Suppressor macrophage (primary cell): ENCODE results near the gene BCL7C.

Experiments
- DNase-seq, 4 experiments: peaks; one replicate each; pipeline ENCODE4 v3.0.0-alpha.2; 2020 to 2022

BCL7C gene

DNA sequence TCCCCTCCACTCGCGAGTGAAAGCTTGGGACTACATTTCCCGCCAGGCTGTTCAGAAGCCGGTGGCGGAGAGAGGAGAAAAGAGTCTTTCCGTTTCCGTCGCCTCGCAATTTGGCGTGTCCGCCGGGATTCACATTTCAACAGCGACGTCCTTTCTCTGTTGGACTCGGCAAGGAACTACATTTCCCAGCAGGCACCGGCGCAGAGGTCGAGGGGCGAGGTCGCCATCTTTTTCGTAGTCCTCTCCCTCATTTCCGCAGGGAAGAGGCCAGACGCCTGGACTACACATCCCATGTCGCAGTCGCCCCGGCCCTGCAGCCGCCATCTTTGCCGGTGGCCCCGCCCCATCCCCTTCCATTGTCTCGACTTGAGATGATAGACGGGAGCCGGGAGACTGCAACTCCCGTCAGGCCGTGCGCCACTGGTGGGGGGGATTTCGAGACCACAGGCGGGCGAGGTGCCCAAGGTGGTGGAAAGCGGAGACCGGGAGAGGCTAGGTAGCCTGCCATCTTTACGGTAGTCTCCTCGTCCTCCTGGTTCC is 28.6 kb upstream of the BCL7C start:
- DNase-seq = peak; percentile 99 to 100 (median 99)

DNA sequence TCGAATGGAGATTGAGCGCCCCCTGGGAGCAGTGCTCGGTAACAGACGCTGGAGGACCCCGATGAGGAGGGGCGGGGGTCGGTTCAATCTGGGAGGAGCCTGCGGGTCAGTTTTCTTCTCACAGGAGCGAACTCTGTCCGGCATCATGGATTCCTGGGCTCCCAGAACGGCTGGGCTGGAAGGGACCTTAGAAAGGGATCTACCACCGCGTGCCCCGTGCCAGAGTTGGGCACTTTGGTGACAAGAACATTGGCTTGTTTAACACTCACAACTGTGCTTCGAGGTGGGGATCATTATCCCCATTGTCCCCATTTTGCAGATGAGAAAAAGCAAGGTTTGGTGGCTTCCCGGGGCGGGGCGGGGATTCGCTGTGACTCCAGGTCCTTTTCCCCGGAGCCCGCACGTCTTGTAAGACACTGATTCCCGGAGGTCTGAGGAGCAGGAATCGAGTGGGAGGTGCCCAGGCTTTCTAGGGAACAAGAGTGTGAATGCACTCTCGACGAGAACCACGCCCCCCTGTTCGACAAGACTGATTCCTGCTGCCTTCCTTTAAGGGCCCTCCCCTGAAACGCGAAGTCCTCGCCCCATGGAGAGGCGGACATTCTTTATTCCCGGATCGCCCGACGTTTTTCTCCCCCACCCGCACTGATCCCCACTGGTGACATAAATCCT is 28.0 kb upstream of the BCL7C start:
- DNase-seq = peak; percentile 89 to 92 (median 91)

GRCh38 chr16:30921459-30921747 is 27.5 kb upstream of the BCL7C start:
- no peak for DNase-seq

DNA sequence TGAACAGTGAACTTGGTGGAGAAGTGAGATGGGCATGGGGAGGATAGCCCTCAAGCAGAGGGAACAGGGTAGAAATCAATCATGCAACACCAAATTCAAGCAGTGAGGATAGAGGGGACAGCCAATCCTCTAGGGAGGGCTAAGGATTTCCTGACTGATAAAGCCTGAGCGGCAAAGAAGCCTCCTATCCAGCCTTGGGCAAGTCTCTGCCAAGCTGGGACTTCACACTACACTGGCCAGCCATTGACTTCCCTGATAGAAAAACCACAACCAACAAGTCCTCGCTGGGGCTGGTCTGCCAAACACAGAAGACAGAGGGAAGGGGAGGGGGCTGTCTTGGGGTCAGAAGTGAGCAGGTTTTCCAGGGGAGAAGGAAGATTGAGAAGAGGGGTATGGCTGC is 27.0 kb upstream of the BCL7C start:
- no peak for DNase-seq

DNA sequence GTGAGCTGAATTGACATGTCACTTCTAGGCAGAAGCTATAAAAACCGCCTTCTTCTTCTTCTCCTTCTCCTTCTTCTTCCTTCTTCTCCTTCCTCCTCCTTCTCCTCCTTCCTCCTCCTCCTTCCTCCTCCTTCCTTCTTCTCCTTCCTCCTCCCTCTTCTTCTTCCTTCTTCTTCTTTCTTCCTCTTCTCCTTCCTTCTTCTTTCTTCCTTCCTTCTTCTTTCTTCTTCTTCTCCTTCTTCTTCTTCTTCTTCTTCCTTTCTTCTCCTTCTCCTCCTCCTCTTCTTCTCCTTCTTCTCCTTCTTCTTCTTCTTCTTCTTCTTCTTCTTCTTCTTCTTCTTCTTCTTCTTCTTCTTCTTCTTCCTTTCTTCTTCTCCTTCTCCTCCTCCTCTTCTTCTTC is 24.7 kb upstream of the BCL7C start:
- DNase-seq = no peak

DNA sequence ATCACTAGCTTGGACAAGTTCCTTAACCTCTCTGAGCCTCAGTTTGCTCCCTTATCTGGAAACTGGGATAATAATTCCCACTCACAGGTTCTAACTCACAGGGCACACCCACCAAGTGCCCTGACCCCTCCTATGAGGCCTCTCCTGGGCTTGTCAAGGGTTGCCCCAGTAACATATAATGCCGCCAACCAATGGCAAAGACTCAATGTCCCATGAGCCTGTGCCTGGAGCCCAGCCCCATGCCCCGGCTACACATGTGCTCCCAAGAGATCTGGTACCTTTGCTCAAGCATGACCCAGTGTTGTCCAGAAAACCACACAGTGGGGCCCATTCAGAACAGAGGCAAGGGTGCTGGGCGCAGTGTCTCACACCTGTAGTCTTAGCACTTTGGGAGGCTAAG is 21.0 kb upstream of the BCL7C start:
- DNase-seq = no peak

- DNase-seq = no peak
Observed at GRCh38 chr16:30912794-30913412, 19.0 kb upstream of the BCL7C start.

- no peak for DNase-seq
Observed at GRCh38 chr16:30910427-30911029, 16.7 kb upstream of the BCL7C start.

DNA sequence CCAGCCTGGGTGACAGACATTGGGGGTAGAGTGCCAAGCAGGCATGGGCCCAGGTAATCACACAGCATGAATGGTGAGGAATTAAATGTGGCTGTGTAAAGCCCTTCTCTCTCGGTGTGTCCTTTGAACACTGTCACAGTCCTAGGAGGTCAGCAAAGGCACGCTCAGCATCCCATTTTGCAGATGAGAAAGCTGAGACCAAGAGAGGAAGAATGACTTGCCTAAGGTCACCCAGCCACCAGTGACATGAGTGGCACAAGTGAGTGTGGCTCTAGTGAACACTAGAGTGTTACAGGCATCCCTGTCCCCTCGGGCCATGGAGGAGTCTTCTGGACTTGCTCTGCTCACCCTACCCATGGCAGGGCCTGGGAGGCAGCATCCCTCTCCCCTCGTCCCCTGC is 13.2 kb upstream of the BCL7C start:
- no peak for DNase-seq

DNA sequence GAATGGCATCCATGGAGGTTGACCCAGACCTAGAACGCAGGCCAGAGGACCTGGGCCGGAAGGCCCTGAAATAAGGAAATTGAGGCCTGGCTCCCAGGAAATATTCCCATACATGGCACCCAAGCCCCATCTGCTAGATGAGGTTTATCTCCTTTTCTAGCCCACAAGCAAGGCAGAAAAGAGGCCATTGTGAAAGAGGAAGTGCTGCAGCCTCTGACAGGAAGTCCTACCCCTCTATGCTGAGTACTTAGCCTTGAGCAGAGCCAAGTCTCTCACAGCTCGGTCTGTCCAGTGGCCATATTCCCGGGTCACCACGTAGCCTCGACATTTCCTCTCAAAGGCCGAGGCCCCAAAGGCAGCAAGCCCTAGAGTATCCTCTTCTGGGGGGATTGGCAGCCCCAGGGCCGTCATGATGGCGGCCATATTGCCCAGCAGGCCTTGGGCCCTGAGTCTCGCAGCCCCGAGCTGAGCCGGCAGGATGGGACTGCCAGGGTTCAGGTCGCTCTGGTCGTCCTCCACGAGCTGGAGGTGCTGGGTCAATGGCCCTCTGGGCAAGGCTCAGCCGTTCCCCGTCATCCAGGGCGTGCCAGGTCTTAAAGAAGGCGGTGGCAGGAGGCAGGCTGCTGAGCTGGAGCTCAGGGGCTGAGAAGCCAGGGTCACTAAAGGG is 10.4 kb upstream of the BCL7C start:
- peak; percentile 29 to 63 (median 56) for DNase-seq

- DNase-seq = peak; percentile 87 to 97 (median 90)
Observed at GRCh38 chr16:30903596-30903995, 9.7 kb upstream of the BCL7C start.

- no peak for DNase-seq
Observed at GRCh38 chr16:30903002-30903401, 9.1 kb upstream of the BCL7C start.

DNA sequence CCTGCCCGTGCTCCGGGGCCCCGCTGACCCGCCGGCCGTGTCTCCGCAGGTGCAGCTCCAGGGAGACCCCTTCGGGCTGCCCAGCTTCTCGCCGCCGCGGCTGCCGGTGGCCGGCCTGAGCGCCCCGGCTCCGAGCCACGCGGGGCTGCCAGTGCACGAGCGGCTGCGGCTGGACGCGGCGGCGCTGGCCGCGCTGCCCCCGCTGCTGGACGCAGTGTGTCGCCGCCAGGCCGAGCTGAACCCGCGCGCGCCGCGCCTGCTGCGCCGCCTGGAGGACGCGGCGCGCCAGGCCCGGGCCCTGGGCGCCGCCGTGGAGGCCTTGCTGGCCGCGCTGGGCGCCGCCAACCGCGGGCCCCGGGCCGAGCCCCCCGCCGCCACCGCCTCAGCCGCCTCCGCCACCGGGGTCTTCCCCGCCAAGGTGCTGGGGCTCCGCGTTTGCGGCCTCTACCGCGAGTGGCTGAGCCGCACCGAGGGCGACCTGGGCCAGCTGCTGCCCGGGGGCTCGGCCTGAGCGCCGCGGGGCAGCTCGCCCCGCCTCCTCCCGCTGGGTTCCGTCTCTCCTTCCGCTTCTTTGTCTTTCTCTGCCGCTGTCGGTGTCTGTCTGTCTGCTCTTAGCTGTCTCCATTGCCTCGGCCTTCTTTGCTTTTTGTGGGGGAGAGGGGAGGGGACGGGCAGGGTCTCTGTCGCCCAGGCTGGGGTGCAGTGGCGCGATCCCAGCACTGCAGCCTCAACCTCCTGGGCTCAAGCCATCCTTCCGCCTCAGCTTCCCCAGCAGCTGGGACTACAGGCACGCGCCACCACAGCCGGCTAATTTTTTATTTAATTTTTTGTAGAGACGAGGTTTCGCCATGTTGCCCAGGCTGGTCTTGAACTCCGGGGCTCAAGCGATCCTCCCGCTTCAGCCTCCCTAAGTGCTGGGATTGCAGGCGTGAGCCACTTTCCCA is 8.4 kb upstream of the BCL7C start:
- peak; percentile 84 to 96 (median 91) for DNase-seq

DNA sequence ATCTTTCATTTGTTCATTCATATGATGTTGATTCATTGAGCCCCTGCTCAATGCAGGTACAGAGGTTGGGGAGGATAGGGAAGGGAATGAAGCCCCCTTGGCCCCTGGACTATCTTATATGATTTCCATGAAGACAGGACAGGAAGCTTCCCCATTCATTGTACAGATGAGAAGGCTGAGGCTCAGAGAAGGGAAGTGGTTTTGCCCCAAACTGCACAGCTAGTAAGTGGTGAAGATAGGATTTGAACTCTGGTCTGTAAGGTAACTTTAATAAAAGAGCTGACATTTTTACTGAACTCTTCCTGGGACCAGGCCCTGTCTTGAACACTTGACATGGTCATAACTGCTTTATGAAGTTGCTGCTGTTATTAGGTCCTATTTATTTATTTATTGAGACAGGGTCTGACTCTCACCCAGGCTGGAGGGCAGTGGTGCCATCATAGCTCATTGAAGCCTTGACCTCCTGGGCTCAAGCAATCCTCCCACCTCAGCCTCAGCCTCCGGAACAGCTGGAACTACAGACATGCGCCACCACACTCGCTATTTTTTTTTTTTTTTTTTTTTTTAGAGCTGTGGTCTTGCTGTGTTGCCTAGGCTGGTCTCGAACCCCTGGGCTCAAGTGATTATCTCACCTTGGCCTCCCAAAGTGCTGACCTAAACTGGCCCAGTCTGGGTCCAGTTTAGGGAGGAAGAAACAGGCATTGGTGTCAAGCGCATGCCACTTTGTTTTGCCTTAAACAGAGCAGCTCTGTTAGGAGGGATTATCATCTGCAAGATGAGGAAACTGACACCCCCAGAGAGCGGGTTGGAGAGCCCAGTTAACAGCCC is 7.5 kb upstream of the BCL7C start:
- DNase-seq = peak in 3 of 4 experiments; percentile 7 to 37 (median 19)

DNA sequence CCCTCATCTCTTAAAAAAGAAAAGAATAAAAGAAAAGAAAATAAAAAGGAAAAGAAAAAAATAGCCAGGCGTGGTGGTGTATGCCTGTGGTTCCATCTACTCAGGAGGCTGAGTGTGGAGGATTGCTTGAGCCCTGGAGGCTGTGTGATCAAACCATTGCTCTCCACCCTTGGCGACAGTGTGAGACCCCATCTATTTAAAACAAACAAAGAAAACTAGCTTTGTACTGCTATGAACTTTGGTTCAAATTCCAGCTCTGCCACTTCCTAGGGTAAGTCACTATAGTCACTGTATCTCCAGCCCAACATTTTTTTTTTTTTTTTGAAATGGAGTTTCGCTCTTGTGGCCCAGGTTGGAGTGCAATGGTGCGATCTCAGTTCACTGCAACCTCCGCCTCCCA is 6.7 kb upstream of the BCL7C start:
- no peak for DNase-seq

- no peak for DNase-seq
Observed at GRCh38 chr16:30899794-30900193, 5.9 kb upstream of the BCL7C start.

DNA sequence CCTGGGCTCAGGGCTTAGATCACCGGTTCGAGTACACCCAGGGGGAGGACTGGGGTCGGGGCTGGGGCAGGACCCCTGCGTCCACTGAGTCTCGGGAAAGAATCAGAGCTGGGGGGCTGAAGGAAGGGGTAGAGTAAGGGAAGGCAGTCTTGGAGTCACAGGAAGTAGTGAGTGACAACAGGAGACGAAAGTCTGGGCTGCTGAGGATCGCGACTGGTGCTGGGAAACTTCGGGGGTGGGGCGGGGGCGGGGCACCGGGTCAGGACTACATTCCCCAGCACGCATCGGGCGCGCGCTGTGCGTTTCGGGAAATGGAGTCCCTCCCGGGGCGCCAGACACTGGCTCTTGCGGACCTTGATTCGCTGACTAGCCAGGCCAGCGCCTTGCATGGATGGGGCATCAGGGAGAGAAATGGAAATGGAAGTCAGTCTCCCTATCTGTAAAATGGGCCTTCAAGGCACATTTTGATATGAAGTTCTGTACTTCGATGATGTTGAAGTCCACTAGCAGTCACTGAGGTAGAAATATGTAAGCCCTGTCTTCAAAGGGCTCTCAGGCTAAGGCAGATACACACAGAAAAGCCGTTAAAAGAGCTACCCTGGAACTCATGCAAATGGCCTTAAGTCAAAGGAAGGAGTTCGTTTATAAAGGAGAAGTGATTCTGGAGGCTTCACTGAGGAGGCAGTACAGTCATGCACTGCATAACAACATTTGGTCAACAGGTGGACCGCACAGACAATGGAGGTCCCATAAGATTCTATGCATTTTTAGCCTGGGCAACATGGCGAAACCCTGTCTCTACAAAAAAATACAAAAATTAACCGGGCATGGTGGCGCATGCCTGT is 3.2 kb upstream of the BCL7C start:
- peak; percentile 89 to 95 (median 92) for DNase-seq

DNA sequence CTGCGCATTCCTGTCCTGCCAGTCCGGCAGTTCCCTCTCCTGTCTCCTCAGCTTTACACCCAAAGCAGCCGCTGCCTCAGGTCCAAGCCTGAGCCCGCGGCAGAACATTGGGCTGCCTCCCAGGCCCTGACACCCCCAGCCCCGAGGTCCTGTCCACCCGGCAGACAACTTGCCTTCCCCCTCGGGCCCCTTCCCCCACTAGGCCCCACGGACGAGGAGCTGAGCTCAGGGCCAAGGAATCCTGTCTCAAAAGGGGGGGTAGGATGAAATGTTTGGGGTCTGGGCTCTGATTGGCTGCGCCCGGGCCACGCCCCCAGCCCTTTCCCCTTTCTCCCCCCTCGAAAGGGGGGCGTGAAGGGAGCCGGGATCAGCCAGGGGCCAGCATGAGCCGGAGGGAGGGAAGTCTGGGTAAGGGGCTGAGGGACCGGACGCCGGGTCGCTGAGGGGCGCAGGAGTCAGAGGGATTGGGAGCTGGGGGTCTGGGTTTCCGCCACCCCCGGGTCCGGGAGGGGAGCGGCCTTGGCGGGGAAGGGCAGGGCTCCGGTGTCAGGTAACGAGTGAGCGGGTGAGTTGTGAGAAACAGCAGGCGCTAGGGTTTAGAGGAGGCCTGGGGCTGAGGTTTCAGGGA is 2.5 kb upstream of the BCL7C start, which contains the start of gene CTF1:
Gene CTF1 (plus strand): TSS at position 354 of the 628 bp plus-strand sequence. CDS start 30 bp downstream, at position 384.
- peak in 2 of 4 experiments; percentile 9 to 16 for DNase-seq

DNA sequence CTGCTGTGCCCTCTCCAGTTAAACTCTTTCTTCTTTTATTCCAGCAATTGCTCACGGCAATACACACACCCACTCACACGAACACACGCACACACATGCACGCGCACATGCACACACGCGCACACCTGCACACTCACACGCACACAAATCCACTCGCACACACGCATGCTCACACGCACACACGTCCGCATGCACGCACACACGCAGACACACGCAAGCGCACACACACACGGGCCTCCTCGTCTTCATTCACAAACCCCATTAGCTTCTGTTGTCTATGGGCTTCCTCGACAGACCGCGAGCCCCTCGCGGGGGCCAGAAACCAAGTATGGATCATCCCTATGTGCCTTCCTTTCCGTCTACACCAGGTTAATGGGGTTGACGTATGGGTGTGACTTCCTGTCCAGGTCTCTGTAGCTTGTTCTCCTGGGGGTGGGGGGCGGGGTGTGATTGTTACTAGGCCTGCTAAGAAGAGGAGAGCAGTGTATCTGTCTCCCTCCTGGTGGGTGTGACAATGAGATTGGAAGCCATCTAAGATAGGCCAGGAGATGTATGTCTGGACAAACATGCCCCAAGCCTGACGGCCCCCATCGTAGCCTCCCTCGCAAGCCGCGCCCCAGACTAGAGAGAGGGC is 1.9 kb upstream of the BCL7C start:
- DNase-seq = no peak
